HepG2 (cell line): ENCODE data around the gene ANKRD39. TPM values are rescaled to one million over a fixed set of nuclear protein-coding genes. Genes with fewer than 3 reads are reported as not detected.

ENCODE experiments used
- CEBPB ChIP-seq: IDR thresholded peaks from 2 replicates; pipeline ENCODE4 v1.6.1; 2011; ENCODE audit warnings: low read depth, low read length, improper control_type of control experiment, borderline replicate concordance
- CHD2 ChIP-seq: IDR thresholded peaks from 2 replicates; pipeline ENCODE4 v1.6.1; 2011; ENCODE audit warnings: low read depth, low read length, improper control_type of control experiment
- CREB1 ChIP-seq, 2 experiments: fragments of 450-650 bp in 1 of 2; IDR thresholded peaks; 2 replicates each; pipeline ENCODE4 v1.6.1; 2016 to 2017; ENCODE audit warnings: control low read depth in 1 of 2, mild to moderate bottlenecking in 1 of 2, missing compliant biosample characterization in 1 of 2, missing genetic modification characterization in 1 of 2
- DR1 ChIP-seq: sonication (generic); formaldehyde crosslinking; IDR thresholded peaks from 2 replicates; pipeline ENCODE4 v1.8.0; 2021; ENCODE audit warnings: mild to moderate bottlenecking, missing genetic modification reagents, inconsistent platforms
- HINFP ChIP-seq: sonication (generic); formaldehyde crosslinking; IDR thresholded peaks from 2 replicates; pipeline ENCODE4 v1.4.0; 2020; ENCODE audit warnings: low read depth, mild to moderate bottlenecking, missing genetic modification reagents
- RXRA ChIP-seq: sonication (generic); formaldehyde crosslinking; IDR thresholded peaks from 2 replicates; pipeline ENCODE4 v1.5.1; 2020; ENCODE audit warnings: missing genetic modification reagents
- SKIL ChIP-seq: sonication (generic); formaldehyde crosslinking; IDR thresholded peaks from 2 replicates; pipeline ENCODE4 v1.8.0; 2022; ENCODE audit warnings: missing genetic modification reagents, mild to moderate bottlenecking, moderate library complexity, borderline replicate concordance
- SOX13 ChIP-seq, 3 experiments: fragments of 450-650 bp in 1 of 3; sonication (generic) in 1 of 3; formaldehyde crosslinking in 1 of 3; IDR thresholded peaks in 2 of 3; conservative IDR thresholded peaks in 1 of 3; 2 replicates each; pipeline versions ENCODE4 v1.5.0 to v1.6.1; 2016 to 2020; ENCODE audit warnings: antibody characterized with exemption in 1 of 3, mild to moderate bottlenecking in 1 of 3, missing compliant biosample characterization in 1 of 3, missing genetic modification reagents in 1 of 3, moderate library complexity in 1 of 3
- TFDP2 ChIP-seq: sonication (generic); formaldehyde crosslinking; IDR thresholded peaks from 2 replicates; pipeline ENCODE4 v1.4.0; 2020; ENCODE audit warnings: missing genetic modification reagents
- ZFP90 ChIP-seq: sonication (generic); formaldehyde crosslinking; IDR thresholded peaks from 2 replicates; pipeline ENCODE4 v1.8.0; 2022; ENCODE audit warnings: missing genetic modification reagents, mild to moderate bottlenecking, inconsistent platforms, borderline replicate concordance
- ZNF142 ChIP-seq: sonication (generic); formaldehyde crosslinking; IDR thresholded peaks from 2 replicates; pipeline ENCODE4 v1.4.0; 2020; ENCODE audit warnings: missing genetic modification reagents
- ZNF3 ChIP-seq: IDR thresholded peaks from 2 replicates; pipeline ENCODE4 v1.7.0; 2017; ENCODE audit warnings: inconsistent platforms
- ZNF30 ChIP-seq: sonication (generic); formaldehyde crosslinking; IDR thresholded peaks from 2 replicates; pipeline ENCODE4 v1.5.0; 2020; ENCODE audit warnings: mild to moderate bottlenecking, missing genetic modification reagents
- ZNF343 ChIP-seq: sonication (generic); formaldehyde crosslinking; IDR thresholded peaks from 2 replicates; pipeline ENCODE4 v1.4.0; 2020; ENCODE audit warnings: mild to moderate bottlenecking, missing genetic modification reagents
- ZNF441 ChIP-seq: sonication (generic); formaldehyde crosslinking; IDR thresholded peaks from 2 replicates; pipeline ENCODE4 v1.7.0; 2021; ENCODE audit warnings: missing genetic modification reagents, borderline replicate concordance
- ZNF652 ChIP-seq: IDR thresholded peaks from 2 replicates; pipeline ENCODE4 v1.6.1; 2016; ENCODE audit warnings: low read depth, borderline replicate concordance
- ZNF678 ChIP-seq: sonication (generic); formaldehyde crosslinking; IDR thresholded peaks from 2 replicates; pipeline ENCODE4 v1.4.0; 2020; ENCODE audit warnings: mild to moderate bottlenecking, missing genetic modification reagents
- polyA plus RNA-seq, 8 experiments: library from polyadenylated mRNA; depleted of rRNA in 3 of 8; stranded (reverse) in 7 of 8; unstranded in 1 of 8; fragments of >200 nt; fragmentation: Illumina TruSeq in 4 of 8; extraction: Trizol in 4 of 8; gene quantifications; 2 replicates each; pipeline versions ENCODE4 v1.2.1 to v1.2.3, GENCODE V29; 2011 to 2016; ENCODE audit warnings: low read depth in 4 of 8, missing spikeins in 1 of 8, mixed read lengths in 1 of 8; ENCODE audit not compliant: insufficient read depth in 1 of 8
- total RNA-seq, 5 experiments: library from RNA; depleted of rRNA; stranded (reverse); fragments of >200 nt; fragmentation: Illumina TruSeq; extraction: Trizol; gene quantifications; 2 replicates each; pipeline ENCODE4 v1.2.3, GENCODE V29; 2016; ENCODE audit warnings: low read depth in 1 of 5

The ANKRD39 gene
- total and polyA plus RNA-seq, 2 of the 13 experiments (the other 11 are each of a cell fraction or from before 2014, with no cell fraction given) = 23.2 to 24.8 TPM

GRCh38 chr2:96869822-96870625 is 12.2 kb upstream of the ANKRD39 start, which contains the start of gene SEMA4C (continued):
- TF ChIP-seq ZNF142 (CRISPR knock-in tag) (peak; percentile 31; the same call in 1 of the 2 replicates), DR1 (CRISPR knock-in tag) (peak; percentile 50; the same call in 1 of the 2 replicates), ZNF30 (CRISPR knock-in tag) (no peak), ZFP90 (CRISPR knock-in tag) (peak; percentile 83; the same call in 1 of the 2 replicates), SOX13 (IDR thresholded peaks at IDR 0.05) (no peak), SOX13 (CRISPR knock-in tag; conservative IDR thresholded peaks at IDR 0.05 in 1 of 2, IDR thresholded peaks at IDR 0.05 in 1 of 2) (peak in 1 of 2 experiments; percentile 34; a peak in 1 of 4 replicates), CHD2 (no peak), SKIL (CRISPR knock-in tag) (no peak), RXRA (CRISPR knock-in tag) (no peak), CREB1 (IDR thresholded peaks at IDR 0.05) (peak; percentile 6; the same call in 1 of the 2 replicates), CREB1 (CRISPR knock-in tag; IDR thresholded peaks at IDR 0.05) (no peak), ZNF652 (CRISPR knock-in tag) (no peak), HINFP (CRISPR knock-in tag) (0 out of 2 replicates have a peak, but pooled peaks have one; percentile 47), TFDP2 (CRISPR knock-in tag) (peak; percentile 44; the same call in 1 of the 2 replicates), ZNF343 (CRISPR knock-in tag) (no peak), ZNF441 (no peak), CEBPB (no peak), ZNF678 (no peak; the same call in 1 of the 2 replicates), ZNF3 (CRISPR knock-in tag) (no peak)
